Kasumi-1 (cell line): ENCODE data around the gene SMIM41.

Experiments
- DNase-seq, 2 experiments: peaks; one replicate each; lab custom pipeline; 2025; lab: John Stamatoyannopoulos, UW

Gene SMIM41

DNA sequence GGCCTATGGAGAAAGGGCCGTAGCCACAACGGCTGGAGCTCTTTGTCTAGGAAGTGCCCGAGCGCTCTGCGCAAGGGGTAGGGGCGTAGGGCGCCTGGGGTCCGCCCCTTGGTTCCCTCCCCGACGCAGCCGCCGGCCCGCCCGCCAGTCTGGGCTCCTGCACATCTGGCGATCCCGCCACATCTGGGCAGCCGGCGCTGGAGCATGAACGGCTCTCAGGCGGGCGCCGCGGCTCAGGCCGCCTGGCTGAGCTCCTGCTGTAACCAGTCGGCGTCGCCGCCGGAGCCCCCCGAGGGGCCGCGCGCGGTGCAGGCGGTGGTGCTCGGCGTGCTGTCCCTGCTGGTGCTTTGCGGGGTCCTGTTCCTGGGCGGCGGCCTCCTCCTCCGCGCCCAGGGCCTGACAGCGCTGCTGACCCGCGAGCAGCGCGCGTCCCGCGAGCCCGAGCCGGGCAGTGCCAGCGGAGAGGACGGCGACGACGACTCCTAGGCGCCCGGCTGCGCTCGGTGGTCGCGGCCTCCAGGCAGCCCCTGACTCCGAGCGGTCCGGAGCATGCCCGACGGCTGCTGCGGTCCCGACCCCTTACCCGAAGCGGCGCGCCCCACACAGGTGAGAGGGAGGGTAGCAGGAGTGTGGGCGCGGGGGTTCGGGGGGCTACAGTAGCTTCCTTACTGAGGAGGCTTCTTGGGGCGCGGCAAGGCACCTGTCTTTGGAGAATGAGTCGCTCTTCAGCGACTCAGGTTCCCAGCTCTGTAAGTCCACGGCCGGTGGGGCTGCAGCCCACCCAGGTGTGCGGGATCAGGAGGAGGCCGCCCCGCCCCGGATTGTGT is at the start of gene SMIM41:
Gene SMIM41 (plus strand): TSS at position 129 of the 827 bp plus-strand sequence. CDS start 76 bp downstream, at position 205.
- DNase-seq: no peak

- DNase-seq: no peak
These were observed 47.1 kb upstream of the SMIM41 start for GRCh38 chr12:52032446-52032803.

DNA sequence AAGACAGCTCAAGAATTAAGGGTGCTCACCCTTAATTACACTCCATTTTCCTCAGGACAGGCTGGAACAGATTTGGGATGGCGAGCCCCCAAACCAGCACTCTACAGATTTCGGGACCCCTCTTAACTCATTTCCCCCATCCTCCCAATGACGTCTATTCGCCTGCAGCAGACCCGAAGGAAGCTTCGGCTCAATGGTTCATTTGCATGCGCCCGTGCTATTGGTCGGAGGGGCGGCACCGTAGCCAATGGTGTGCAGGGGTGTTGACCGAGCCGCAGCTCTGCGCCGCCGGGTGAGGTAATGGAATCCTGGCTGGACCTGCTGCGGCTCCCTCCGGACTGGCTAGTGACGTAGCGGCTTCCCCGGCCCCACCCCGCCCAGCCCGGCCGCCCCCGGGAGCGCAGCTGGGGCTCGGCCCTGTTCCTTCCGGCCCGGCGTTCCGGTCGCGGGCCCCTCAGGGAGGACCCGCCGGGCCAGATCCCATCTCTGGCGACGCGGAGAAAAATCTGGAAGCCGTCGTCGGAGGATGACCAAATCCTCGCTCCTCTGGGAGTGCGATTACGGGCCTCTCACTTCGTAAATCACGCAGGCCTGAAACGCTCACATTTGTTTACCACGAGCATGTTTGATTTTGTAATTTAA is 46.6 kb upstream of the SMIM41 start:
- peak; percentile 91 for DNase-seq

DNA sequence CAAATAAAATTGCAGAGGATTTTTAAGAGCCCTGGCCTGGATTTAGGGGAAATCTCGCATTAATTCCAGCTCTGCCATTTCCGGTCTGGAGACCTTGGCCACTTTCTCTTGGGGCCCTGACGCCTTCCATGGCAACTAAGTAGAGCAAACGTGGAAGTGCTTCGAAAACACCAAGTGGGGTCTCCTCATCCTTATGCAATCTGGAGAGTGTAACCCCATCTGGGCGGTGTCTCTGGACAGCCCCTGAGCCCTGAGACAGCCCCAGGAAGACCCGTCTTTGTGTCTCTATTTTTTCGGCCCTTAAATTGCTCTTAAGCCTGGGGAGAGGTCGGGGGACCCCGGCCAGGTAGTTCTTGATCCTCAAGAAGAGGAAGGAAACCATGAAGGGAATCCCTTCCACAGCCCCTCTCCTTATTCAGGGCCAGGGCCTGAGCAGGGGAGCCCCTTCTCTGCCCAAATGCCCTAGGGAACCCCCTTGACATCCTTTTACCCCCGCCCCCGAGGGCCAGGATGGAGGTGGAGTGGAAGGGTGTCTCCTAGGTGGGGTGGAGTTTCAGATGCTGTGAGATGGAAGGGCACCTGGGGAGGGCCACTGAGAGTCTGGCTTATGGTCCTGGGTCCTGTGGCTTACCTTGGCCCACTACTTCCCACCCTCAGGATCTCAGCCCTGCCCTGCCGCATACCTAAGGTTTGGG is 45.9 kb upstream of the SMIM41 start:
- DNase-seq: no peak

- DNase-seq: no peak
These were observed 44.3 kb upstream of the SMIM41 start for GRCh38 chr12:52035190-52035589.

DNA sequence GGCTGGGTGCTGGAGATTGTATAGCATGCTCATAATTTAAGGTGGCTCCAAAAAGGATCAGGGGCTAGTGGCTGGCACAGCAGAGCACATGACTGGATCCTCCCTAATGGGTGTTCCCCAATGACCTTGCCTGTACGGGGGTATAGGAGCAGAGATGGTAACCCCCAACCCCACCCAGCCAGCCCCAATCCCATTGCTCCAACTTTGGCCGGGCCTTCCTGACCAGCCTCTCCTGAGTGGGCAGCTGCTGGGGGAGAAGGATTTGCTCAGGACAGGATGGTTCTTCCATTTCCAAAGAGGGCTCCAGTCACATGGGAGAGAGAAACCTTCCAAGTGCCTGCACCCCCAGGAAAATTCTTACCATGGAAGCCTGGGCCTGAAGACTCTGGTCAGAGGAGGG is 43.6 kb upstream of the SMIM41 start:
- no peak for DNase-seq

- DNase-seq: peak in 1 of 2 experiments; percentile 22
These were observed 42.8 kb upstream of the SMIM41 start for GRCh38 chr12:52036587-52037171.

DNA sequence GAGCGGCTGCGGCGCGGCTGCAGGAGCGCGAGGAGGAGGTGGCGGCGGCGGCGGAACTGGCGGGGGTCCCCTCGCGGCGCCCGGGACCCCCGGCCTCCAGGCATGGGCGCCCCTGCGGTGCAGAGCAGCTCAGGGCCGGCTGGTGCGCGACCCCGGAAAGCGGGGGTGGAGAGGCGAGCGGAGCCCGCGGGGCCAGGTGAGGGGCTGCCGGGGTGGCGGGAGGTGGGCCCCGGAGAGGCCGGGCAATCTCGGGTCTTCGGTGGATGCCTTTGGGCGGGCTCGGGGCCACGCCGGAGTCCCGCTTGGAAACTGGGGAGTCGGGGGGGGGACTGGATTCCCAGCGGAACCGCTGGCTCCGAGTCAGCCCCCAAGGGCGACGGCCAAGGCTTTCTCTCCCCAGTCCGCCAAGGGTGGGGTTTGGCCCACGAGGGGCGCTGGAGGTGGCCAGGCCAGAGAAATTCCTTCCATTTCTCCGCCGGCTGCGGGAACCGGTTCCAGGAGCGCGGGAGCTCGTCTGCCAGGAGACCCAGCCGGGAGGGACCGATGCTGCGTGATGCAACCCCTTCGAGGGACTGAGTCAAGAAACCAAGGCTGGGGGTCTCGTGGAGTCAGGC is 42.1 kb upstream of the SMIM41 start:
- DNase-seq: no peak

GRCh38 chr12:52038447-52038846 is 41.1 kb upstream of the SMIM41 start:
- DNase-seq: no peak

DNA sequence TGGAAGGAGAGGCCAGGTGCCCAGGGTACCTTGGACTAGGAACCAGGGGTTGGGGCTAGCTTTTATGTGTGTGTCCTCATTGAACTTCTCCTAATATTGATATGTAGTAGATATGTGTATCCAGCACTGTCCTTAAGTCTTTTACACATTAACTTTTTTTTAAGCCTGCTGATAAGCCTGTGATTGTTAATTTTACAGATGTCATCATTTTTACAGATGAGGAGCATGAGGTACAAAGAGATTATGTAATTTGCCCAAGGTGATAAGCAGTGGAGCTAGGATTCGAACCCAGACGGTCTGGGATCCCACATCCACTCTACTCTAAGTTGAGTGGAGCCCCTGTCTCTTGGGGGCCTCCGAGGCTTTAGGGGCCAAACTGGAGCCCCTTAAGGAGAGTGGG is 38.5 kb upstream of the SMIM41 start:
- no peak for DNase-seq

DNA sequence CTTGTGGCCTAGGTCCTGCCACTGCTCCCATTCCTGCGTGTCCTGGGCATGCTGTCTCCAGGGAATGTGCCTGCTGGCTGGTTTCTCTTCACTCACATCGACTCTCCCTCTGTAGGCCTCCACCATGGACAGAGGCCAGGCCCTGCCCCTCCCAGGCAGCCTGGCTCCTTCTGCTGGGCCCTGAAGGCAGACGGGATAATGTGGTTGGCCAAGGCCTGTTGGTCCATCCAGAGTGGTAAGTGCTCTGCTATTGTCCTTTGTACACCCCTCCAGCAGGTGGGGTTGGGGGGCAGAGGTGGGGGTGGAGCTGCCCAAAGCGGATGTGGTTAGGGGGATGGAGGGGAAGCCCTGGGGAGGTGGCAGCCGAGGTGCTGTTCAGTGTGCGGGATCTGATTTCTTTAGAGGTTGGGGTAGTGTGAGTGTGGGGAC is 37.8 kb upstream of the SMIM41 start:
- DNase-seq: no peak

GRCh38 chr12:52042706-52043385 is 36.7 kb upstream of the SMIM41 start:
- DNase-seq: no peak

DNA sequence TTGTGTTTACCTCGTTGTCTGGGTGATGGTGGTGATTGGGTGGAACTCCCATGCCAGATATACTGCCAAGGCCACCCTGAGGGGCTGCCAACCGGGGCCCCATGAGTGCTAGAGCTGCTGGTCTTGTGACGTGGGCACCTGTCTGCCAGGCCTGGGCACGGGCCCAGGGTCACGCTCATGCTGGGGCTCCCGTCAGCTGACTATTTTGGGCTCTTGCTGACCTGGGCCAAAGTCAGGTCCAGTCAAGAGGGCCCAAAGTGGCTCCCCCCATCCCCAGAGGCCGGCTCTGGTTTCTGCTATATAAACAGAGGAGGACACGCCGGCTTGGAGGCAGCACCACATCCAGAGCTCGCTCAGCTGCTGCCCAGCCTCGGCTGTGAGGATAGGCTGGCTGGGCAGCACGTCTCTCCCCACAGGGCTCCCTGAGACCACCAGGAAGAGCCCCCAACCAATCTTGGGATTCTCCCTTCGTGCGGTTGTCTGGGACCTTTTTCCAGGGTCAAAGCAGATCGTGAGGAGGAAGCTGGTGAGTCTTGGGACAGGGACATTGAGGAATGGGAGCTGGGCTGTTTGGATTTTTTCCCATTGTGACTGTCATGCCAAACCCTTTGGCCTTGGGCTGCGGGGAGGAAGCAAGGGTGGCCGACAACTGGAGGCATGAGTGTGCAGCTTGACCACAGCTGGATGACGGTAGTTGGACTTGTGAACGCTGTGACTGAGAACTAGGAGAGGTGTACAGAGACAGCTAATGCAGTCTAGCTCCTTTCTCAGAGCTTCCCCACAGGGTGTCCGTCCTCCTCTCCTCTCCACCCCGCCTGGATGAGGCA is 35.9 kb upstream of the SMIM41 start:
- no peak for DNase-seq

- no peak for DNase-seq
These were observed 35.1 kb upstream of the SMIM41 start for GRCh38 chr12:52044292-52044983.

- peak in 1 of 2 experiments; percentile 9 for DNase-seq
These were observed 33.7 kb upstream of the SMIM41 start for GRCh38 chr12:52045794-52046199.

DNA sequence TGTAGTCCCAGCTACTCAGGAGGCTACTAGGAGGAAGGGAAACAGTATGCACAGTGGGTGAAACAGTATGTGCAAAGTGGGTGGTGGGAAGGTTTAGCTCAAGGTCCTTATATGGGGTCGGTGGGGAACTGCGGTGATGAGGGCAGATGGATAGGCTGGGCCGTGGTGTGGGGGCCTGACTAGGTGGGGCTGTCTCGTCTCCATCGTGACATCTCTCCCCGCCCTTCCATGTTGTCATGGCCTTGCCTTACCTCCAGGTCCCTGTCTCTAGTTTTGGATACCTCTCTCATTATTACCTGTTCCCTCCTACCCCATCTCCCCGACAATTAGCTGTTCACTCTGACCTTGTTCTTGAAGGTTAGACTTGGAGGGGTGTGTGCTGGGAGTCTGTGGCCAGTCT is 32.6 kb upstream of the SMIM41 start:
- no peak for DNase-seq

DNA sequence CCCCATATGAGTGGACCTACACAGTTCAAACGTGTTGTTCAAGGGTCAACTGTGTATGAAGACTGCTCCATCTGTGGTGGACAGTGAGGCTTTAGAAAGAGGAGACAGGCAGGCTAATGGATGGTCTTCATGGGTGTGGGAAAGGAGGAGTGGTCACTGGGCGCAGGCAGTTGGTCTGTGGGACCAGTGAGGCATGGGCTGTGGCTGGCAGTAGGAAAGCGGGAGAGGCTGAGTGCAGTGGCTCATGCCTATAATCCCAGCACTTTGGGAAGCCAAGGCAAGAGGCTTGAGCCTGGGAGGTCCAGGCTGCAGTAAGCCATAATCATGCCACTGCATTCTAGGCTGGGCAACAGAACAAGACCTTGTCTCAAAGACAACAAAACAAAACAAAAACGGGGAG is 30.2 kb upstream of the SMIM41 start:
- no peak for DNase-seq

DNA sequence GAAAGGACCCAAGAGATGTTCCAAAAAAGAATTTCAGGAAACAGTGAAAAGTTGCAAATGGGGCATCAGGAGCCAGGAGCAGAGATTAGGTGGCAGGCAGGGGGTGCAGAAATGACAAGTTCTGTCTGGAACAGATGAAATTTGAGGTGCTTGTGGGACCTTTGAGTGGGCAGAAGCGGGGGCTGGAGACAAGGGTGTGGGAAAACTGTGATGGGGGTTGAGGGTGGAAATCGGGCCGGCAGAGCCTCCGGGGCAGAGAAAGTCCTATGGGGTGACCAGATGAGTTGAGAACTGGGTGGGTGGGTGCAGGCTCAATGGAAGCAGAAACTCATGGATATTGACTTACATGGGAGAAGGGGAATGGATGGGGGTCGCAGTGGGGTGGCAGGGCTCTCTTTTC is 29.8 kb upstream of the SMIM41 start:
- DNase-seq: no peak

DNA sequence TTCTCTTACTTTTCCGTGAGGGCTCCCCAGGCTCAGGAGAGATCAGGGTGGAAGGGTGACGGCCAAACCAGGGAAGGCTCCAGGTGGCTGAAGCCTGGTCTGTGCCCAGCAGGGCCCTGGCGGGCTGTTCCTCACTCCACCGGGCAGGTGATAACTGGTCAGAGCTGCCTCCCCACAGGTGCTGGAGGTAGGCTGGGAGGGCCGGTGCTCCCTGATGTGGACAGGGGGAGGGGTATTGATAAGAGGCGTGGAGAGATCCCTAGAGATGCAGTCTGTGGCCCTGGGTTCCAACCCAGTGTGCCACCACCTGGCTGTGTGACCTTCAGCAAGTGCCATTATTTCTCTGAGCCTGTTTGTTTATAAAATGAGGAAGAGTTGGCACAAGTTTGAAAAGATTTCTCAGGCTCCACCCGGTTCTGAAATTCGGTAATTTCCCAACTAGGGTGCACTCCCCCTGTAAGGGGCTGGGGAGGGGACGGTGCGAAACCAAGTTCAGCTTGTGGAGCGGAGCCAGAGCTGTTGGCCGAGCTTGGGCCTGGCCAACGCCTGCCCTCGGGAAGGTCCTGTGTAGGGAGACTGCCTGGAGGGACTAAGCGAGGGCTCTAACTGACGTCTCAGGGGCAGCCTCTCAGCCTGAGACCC is 29.3 kb upstream of the SMIM41 start:
- peak in 1 of 2 experiments; percentile 8 for DNase-seq
